GM18873 (cell line): ENCODE measurements around the gene GOLGA8G.
"Not testable (repeated sequence)": the region's sequence is repeated elsewhere in the genome, so short reads cannot be mapped to it uniquely, and the experiment has no call there.

Experiments used
- ATAC-seq: cut with Tn5 transposase; IDR thresholded peaks from one replicate; pipeline ENCODE4 v1.9.1; 2021; ENCODE audit warnings: mild to moderate bottlenecking, moderate library complexity, moderate number of reproducible peaks; ENCODE audit not compliant: unreplicated experiment, low FRiP score

The GOLGA8G gene

GRCh38 chr15:28532954-28533353 is at the start of gene GOLGA8G:
TSS of gene GOLGA8G (minus strand) at chr15:28532971. CDS start at chr15:28532909, 62 bp downstream.
- ATAC-seq: not testable (repeated sequence)

GRCh38 chr15:28573351-28573750 is 40.6 kb upstream of the GOLGA8G start:
- ATAC-seq: not testable (repeated sequence)

GRCh38 chr15:28553268-28553667 is 20.5 kb upstream of the GOLGA8G start, which contains the start of gene GOLGA6L25:
TSS of gene GOLGA6L25 (plus strand) at chr15:28553568. CDS start at chr15:28553629, 61 bp downstream.
- not testable (repeated sequence) for ATAC-seq

GRCh38 chr15:28515208-28515607 is 17.6 kb downstream of the GOLGA8G start:
- ATAC-seq: not testable (repeated sequence)

- not testable (repeated sequence) for ATAC-seq
Measured at GRCh38 chr15:28514128-28514527, 18.6 kb downstream of the GOLGA8G start.

GRCh38 chr15:28508217-28508889 is 24.4 kb downstream of the GOLGA8G start:
- not testable (repeated sequence) for ATAC-seq

GRCh38 chr15:28481340-28481739 is 51.4 kb downstream of the GOLGA8G start:
- not testable (repeated sequence) for ATAC-seq
